Prostate gland (tissue), 2 donors: ENCODE measurements around the gene TRMT1. TPM values are rescaled to one million over a fixed set of nuclear protein-coding genes. Genes with fewer than 3 reads are reported as not detected.

Experiments used
- DNase-seq: peaks from one replicate; pipeline ENCODE4 v3.0.0-alpha.2; 2019; ENCODE audit warnings: low spot score
- H3K27ac ChIP-seq, 2 donors: fragments of 200-600 bp; sonication (generic); 2 replicates each; pipeline ENCODE4 v1.5.1; 2017 to 2019
- H3K27me3 ChIP-seq: fragments of 200-600 bp; sonication (generic); replicated peaks from 2 replicates; pipeline ENCODE4 v1.5.1; 2019; ENCODE audit not compliant: insufficient read depth
- H3K36me3 ChIP-seq, 2 donors: fragments of 200-600 bp; sonication (generic); 1 replicate in 1 of 2; 2 replicates in 1 of 2; pipeline versions ENCODE4 v1.5.1 to v1.8.1; 2017 to 2019
- H3K4me1 ChIP-seq: fragments of 200-600 bp; sonication (generic); replicated peaks from 2 replicates; pipeline ENCODE4 v1.5.1; 2019
- H3K4me3 ChIP-seq, 2 donors: fragments of 200-600 bp; sonication (generic); 2 replicates each; pipeline ENCODE4 v1.5.1; 2017 to 2019
- H3K9me3 ChIP-seq: fragments of 200-600 bp; sonication (generic); 2 replicates; pipeline ENCODE4 v1.5.1; 2017
- POLR2A ChIP-seq: fragments of 450-650 bp; IDR thresholded peaks from one replicate; pipeline ENCODE4 v1.6.1; 2016; ENCODE audit warnings: antibody characterized with exemption, mild to moderate bottlenecking
- POLR2AphosphoS5 ChIP-seq: sonication (generic); formaldehyde crosslinking; IDR thresholded peaks from one replicate; pipeline ENCODE4 v1.6.1; 2017; ENCODE audit warnings: antibody characterized with exemption
- WGBS: methylation state at CpG from one replicate; pipeline ENCODE4 v1.1.5; 2018; 5-methylcytosine and 5-hydroxymethylcytosine counted together
- intact Hi-C: fragments of 100-400 bp; cut with DNase I; formaldehyde crosslinking; loops from one replicate; pipeline ENCODE4 v1.14.2; 2022
- total RNA-seq, 2 donors: library from RNA; depleted of rRNA; stranded (reverse); fragments of >200 nt; gene quantifications; one replicate each; pipeline ENCODE4 v1.1.0, GENCODE V29; 2016
- TF ChIP-seq, protein P1 (sequence below), 4 experiments: fragments of 200-600 bp in 2 of 4; fragments of 450-650 bp in 2 of 4; sonication (generic) in 2 of 4; IDR thresholded peaks; 1 replicate in 3 of 4; 2 replicates in 1 of 4; pipeline ENCODE4 v1.5.1; 2016 to 2019; ENCODE audit warnings: antibody characterized with exemption in 4 of 4, mild to moderate bottlenecking in 2 of 4, moderate library complexity in 2 of 4

Gene TRMT1
- total RNA-seq, 2 donors from 2014 or later: 23.3 to 55.4 TPM

DNA sequence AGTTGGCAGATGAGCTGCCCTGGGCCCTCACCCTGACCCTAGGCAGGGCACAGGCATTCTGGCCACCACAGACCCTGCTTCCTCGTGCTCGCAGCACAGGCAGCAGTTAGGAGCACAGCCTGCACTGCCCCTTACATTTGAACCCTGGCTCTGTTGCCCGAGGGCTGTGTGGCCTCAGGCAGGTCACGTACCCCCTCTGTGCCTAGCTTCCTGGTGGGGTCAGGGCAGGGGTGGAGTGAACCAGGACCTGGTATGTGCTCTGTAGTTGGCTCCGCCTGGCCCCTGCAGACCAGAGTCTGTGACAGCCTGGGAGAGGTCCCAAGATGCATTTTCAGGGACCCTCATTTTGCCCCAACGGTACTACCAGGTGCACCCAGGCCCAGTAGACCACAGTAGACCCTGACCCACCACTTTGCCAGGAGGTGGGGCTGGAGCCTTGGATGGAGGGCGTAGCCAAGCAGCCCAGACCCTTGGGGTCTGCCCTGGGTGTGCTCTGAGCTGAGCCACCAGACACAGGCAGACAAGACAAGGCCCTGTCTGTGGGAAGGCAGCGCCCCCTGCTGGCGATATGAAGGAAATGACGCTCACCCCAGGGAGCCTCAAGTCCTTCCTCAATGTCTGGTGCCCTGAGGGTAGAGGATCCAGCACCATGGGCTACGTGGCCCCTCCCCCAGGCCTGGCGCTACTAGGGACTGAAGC lies 23.0 kb downstream of the TRMT1 start:
- Histone ChIP-seq H3K36me3 (peaks cover 5 to 13% of the 10 kb centered on the region in 2 donors), H3K4me3 (no peak overlapping the region), H3K27me3 (no peaks in the 10 kb centered on the region), H3K27ac (peak overlapping the region; percentile 56 to 88), H3K4me1 (peaks cover 11% of the 10 kb centered on the region), H3K9me3 (no peaks in the 10 kb centered on the region)
- peak; percentile 74 for DNase-seq
- 40% methylated on average over 12 of the region's 12 CpGs for WGBS
- intact Hi-C loops: loop anchor here (2.0 kb wide), 1 partner anchor 111 kb away; no protein-coding TSS in a partner anchor
- TF ChIP-seq POLR2A (no peak), POLR2AphosphoS5 (peak; percentile 31)
- TF ChIP-seq, protein P1, sequence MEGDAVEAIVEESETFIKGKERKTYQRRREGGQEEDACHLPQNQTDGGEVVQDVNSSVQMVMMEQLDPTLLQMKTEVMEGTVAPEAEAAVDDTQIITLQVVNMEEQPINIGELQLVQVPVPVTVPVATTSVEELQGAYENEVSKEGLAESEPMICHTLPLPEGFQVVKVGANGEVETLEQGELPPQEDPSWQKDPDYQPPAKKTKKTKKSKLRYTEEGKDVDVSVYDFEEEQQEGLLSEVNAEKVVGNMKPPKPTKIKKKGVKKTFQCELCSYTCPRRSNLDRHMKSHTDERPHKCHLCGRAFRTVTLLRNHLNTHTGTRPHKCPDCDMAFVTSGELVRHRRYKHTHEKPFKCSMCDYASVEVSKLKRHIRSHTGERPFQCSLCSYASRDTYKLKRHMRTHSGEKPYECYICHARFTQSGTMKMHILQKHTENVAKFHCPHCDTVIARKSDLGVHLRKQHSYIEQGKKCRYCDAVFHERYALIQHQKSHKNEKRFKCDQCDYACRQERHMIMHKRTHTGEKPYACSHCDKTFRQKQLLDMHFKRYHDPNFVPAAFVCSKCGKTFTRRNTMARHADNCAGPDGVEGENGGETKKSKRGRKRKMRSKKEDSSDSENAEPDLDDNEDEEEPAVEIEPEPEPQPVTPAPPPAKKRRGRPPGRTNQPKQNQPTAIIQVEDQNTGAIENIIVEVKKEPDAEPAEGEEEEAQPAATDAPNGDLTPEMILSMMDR (IDR thresholded peaks at IDR 0.05): peak; percentile 93 to 97 (median 95)

DNA sequence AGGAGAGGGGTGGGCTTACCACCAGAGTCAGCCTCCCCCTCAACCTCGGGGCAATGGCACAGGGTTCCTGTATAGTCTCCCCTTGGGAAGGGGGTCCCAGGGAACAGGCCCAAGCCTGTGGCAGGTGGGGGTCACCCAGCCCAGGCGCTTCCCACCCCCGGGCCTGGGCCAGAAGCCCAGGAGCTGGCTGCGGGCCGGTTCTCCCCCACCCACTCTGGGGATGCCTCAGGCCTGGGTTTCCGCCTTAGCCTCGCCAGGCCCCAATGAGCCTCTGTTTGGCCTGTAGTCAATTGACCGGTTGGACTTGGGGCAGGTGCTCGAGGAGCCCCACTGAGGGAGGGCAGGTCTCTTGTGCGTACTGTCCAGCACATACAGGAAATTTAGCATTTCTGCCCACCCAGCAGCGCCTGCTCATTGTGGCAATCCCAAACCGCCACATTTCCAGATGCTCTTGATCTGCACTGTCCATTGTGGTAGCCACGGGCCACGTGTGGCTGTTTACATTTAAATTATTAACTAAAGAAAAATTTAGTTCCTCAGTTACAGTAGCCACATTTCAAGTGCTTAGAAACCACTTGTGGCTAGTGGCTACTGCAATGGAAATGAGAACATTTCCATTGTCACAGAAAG lies 23.8 kb downstream of the TRMT1 start:
- Histone ChIP-seq H3K27ac (peak overlapping the region; percentile 79 to 88), H3K4me1 (peaks cover 9% of the 10 kb centered on the region), H3K27me3 (no peaks in the 10 kb centered on the region), H3K36me3 (peaks cover 5 to 13% of the 10 kb centered on the region in 2 donors), H3K9me3 (no peaks in the 10 kb centered on the region), H3K4me3 (no peak overlapping the region)
- DNase-seq: no peak
- intact Hi-C loops: loop anchor here (2.0 kb wide), 1 partner anchor 110 kb away; no protein-coding TSS in a partner anchor
- TF ChIP-seq, protein P1 (IDR thresholded peaks at IDR 0.05): no peak
- no peak for TF ChIP-seq POLR2AphosphoS5
- no peak for TF ChIP-seq POLR2A
- WGBS: 69% methylated on average over 9 of the region's 14 CpGs

DNA sequence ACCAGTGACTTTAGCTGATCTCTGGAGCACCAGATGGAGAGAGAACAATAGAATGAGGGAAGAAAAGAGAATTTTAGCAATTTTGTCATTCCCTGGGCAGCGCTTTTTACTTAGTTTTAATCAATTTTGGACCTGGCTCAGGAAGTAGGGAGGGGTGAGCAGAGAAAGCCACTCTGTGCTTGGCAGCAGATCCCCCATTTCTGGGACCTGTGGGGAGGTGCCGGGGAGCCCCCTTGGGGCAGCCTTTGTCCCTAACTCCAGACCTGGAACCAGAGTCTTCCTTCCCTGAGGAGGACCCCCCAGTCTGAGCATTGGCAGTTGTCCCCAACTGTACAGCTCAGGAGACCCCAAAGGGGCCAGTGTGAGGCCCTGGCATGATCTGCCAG lies 24.4 kb downstream of the TRMT1 start:
- TF ChIP-seq POLR2A: no peak
- no peak for TF ChIP-seq POLR2AphosphoS5
- TF ChIP-seq, protein P1 (IDR thresholded peaks at IDR 0.05): no peak
- Histone ChIP-seq H3K4me3 (no peak overlapping the region), H3K27me3 (no peaks in the 10 kb centered on the region), H3K9me3 (no peaks in the 10 kb centered on the region), H3K4me1 (peaks cover 5% of the 10 kb centered on the region), H3K36me3 (peaks cover 5 to 13% of the 10 kb centered on the region in 2 donors), H3K27ac (peak overlapping the region; percentile 79 to 88)
- no peak for DNase-seq
- WGBS: 74% methylated on average over 2 of the region's 2 CpGs
- intact Hi-C loops: loop anchor here (2.0 kb wide), 1 partner anchor 109 kb away; no protein-coding TSS in a partner anchor

DNA sequence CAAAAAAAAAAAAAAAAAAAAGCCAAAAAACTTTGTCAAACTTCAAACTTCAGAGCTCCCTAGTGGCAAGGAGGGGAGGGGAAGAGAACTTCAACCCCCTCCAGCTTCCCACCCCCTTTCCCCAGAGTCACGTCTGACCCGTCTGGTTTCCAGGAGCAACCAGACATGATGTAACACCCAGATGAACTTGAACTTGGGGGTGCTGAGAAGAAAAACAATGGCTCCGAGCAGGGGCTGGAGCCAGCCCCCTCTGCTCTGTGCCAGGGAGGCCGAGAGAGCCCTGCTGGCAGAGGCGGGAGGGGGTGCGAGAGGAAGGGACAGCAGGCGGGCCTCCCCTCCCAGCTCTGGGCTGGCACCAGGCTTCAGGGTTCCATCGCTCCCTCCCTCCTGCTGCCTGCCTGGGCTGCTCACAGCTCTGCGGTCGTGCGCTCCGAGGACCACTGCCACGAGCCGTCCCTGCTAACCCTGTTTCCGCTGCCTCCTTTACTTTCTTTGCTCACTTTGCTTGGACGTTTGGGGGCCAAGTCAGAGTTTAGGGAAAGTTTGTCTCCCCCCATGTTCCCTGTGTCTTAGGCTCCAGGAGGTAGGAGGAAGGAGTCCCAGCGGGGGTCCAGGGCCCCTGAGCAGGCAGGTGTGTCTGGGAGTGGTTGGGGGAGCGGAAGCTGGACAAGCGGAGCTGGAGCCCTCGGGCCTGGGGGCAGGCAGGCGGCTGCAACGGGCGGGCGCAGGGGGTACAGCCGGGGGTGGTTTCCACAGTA lies 25.0 kb downstream of the TRMT1 start:
- H3K27ac ChIP-seq: peak overlapping the region; percentile 79 to 88
- DNase-seq: no peak
- H3K4me1 ChIP-seq: peaks cover 5% of the 10 kb centered on the region
- peaks cover 5 to 13% of the 10 kb centered on the region in 2 donors for H3K36me3 ChIP-seq
- 25% methylated on average over 25 of the region's 25 CpGs for WGBS
- no peak for TF ChIP-seq POLR2A
- TF ChIP-seq, protein P1 (IDR thresholded peaks at IDR 0.05): peak in 1 of 4 experiments; percentile 6
- TF ChIP-seq POLR2AphosphoS5: peak; percentile 25
- no peaks in the 10 kb centered on the region for H3K9me3 ChIP-seq
- H3K27me3 ChIP-seq: no peaks in the 10 kb centered on the region
- intact Hi-C loops: loop anchor here (2.0 kb wide), 1 partner anchor 109 kb away; no protein-coding TSS in a partner anchor
- H3K4me3 ChIP-seq: no peak overlapping the region
